Heart left ventricle (tissue), 16 donors: ENCODE measurements around the gene TTLL10. TPM values are rescaled to one million over a fixed set of nuclear protein-coding genes. Genes with fewer than 3 reads are reported as not detected.

ENCODE experiments used
- ATAC-seq, 4 donors: fragments of 200-7000 bp; cut with Tn5 transposase; one replicate each; pipeline ENCODE4 v1.9.1; 2020 to 2022; ENCODE audit warnings: moderate library complexity in 4 of 4, mild to moderate bottlenecking in 3 of 4, moderate number of reproducible peaks in 1 of 4
- DNase-seq, 5 donors: peaks; one replicate each; pipeline ENCODE4 v3.0.0-alpha.2; 2020
- H3K27ac ChIP-seq, 12 donors: fragments of 200-600 bp; sonication (generic) in 4 of 12; one replicate each; pipeline versions ENCODE4 v1.5.0 to v1.8.0; 2016 to 2022; ENCODE audit warnings: mild to moderate bottlenecking in 2 of 12
- H3K27me3 ChIP-seq, 9 donors: fragments of 200-600 bp; sonication (generic) in 2 of 9; one replicate each; pipeline versions ENCODE4 v1.5.1 to v1.8.0; 2016 to 2022; ENCODE audit warnings: mild to moderate bottlenecking in 3 of 9
- H3K36me3 ChIP-seq, 9 donors: fragments of 200-600 bp; sonication (generic) in 2 of 9; one replicate each; pipeline versions ENCODE4 v1.5.0 to v1.8.0; 2018 to 2022; ENCODE audit warnings: mild to moderate bottlenecking in 2 of 9
- H3K4me1 ChIP-seq, 12 donors: fragments of 200-600 bp; sonication (generic) in 4 of 12; one replicate each; pipeline versions ENCODE4 v1.5.0 to v1.8.0; 2016 to 2022; ENCODE audit warnings: mild to moderate bottlenecking in 3 of 12
- H3K4me3 ChIP-seq, 12 donors: fragments of 200-600 bp; sonication (generic) in 4 of 12; one replicate each; pipeline versions ENCODE4 v1.5.0 to v1.8.0; 2017 to 2022; ENCODE audit warnings: mild to moderate bottlenecking in 9 of 12, moderate library complexity in 4 of 12
- H3K9me3 ChIP-seq, 12 donors: fragments of 200-600 bp; sonication (generic) in 4 of 12; one replicate each; pipeline versions ENCODE4 v1.5.0 to v1.8.0; 2016 to 2022; ENCODE audit warnings: mild to moderate bottlenecking in 1 of 12
- POLR2A ChIP-seq, 2 donors: fragments of 450-650 bp; IDR thresholded peaks; one replicate each; pipeline ENCODE4 v1.6.1; 2017; ENCODE audit warnings: antibody characterized with exemption in 2 of 2, mild to moderate bottlenecking in 2 of 2, moderate library complexity in 2 of 2
- WGBS, 4 donors: extraction: QIAGEN DNeasy Blood & Tissue Kit in 2 of 4; methylation state at CpG; one replicate each; pipeline versions ENCODE4 v1.1.5 to v1.1.7; 2013 to 2018; 5-methylcytosine and 5-hydroxymethylcytosine counted together
- intact Hi-C, 10 donors: fragments of 100-400 bp; cut with DNase I; formaldehyde crosslinking; loops; one replicate each; pipeline versions ENCODE4 v1.11.1 to v1.14.2; 2022
- long read RNA-seq, 3 donors: library from polyadenylated mRNA; unstranded; transcript quantifications; one replicate each; pipeline ENCODE4 v2.0.0, GENCODE V29; 2020 to 2021
- polyA plus RNA-seq, 2 donors: library from polyadenylated mRNA; stranded (reverse); fragments of 200-250 nt; gene quantifications; one replicate each; pipeline ENCODE4 v1.2.3, GENCODE V29; 2013
- total RNA-seq, 9 donors: library from RNA; depleted of rRNA in 2 of 9; stranded (reverse); fragments of >200 nt in 2 of 9; fragmentation: NEBNext Ultra II Directional in 3 of 9; extraction: Animal tissue kit (Norgen Biotek cat#: 25700) in 3 of 9; gene quantifications; one replicate each; pipeline versions ENCODE4 v1.1.0 to v1.2.4, GENCODE V29; 2016 to 2023
- TF ChIP-seq, protein P1 (sequence below), 12 donors: fragments of 200-600 bp; sonication (generic) in 4 of 12; IDR thresholded peaks; one replicate each; pipeline versions ENCODE4 v1.5.0 to v1.8.0; 2018 to 2022; ENCODE audit warnings: antibody characterized with exemption in 12 of 12, mild to moderate bottlenecking in 5 of 12
- donor health status: ischemic (EF 13 %, LVEDD 7.1; RV severe dilation, severe dysfunction).
- donor health status: healthy with polysubstance abuse.
- donor health status: DM: no; HTN: yes; CAD: no.
- donor health status: DM: no; HTN: no; CAD: no.
- donor health status: ischemic (EF 25% LVEDD 6.9; RV normal size, moderate dysfunction).
- donor health status: ischemic (EF 25% LVEDD 5.7; RV mildly dilated, moderate dysfunction).
- donor health status: healthy.
- donor health status: DM: yes; HTN: yes; CAD: no.
- donor health status: ischemic (EF 35%, LVEDD 5.7; RV mildly dilated, moderate dysfunction).
- donor health status: nonischemic (EF 11% LVEDD 7.7; RV severe dilation, severe dysfunction).
- donor health status: DM: yes; HTN: yes; CAD: no.
- donor health status: PGD.
- donor health status: ischemic (EF 29% LVEDD 5.4; RV normal size, mild dysfunction).
- donor health status: nonischemic (EF 23%, LVEDD 6.1; RV moderate dilation, normal function).

TTLL10 gene
- total RNA-seq (under 1 TPM in 5 of 9 donors, not detected in 4; 0.14 to 0.53 (median 0.27) TPM), polyA plus RNA-seq (under 1 TPM; 0.03 to 0.19 TPM)
- long read RNA-seq, donor 1: 0 reads
- long read RNA-seq, donor 2: 0 reads
- long read RNA-seq, donor 3: 0 reads

GRCh38 chr1:1173793-1174415 is at the start of gene TTLL10:
TTLL10 (plus strand) TSS chr1:1173880; CDS start chr1:1179216, 5,336 bp downstream.
- intact Hi-C loops: no loop called here
- peaks cover 0 to 9% (median 0%) of the 10 kb centered on the region in 12 donors for H3K4me1 ChIP-seq
- WGBS, 4 donors: 13 to 23% (median 16%) methylated on average over 13 to 35 of the region's 35 CpGs
- peak in 1 of 4 donors; percentile 40 for ATAC-seq
- H3K36me3 ChIP-seq: no peaks in the 10 kb centered on the region
- DNase-seq: peak in 4 of 5 donors; percentile 7 to 66 (median 24)
- no peak for TF ChIP-seq POLR2A (IDR thresholded peaks at IDR 0.05)
- TF ChIP-seq, protein P1, sequence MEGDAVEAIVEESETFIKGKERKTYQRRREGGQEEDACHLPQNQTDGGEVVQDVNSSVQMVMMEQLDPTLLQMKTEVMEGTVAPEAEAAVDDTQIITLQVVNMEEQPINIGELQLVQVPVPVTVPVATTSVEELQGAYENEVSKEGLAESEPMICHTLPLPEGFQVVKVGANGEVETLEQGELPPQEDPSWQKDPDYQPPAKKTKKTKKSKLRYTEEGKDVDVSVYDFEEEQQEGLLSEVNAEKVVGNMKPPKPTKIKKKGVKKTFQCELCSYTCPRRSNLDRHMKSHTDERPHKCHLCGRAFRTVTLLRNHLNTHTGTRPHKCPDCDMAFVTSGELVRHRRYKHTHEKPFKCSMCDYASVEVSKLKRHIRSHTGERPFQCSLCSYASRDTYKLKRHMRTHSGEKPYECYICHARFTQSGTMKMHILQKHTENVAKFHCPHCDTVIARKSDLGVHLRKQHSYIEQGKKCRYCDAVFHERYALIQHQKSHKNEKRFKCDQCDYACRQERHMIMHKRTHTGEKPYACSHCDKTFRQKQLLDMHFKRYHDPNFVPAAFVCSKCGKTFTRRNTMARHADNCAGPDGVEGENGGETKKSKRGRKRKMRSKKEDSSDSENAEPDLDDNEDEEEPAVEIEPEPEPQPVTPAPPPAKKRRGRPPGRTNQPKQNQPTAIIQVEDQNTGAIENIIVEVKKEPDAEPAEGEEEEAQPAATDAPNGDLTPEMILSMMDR (IDR thresholded peaks at IDR 0.05): no peak
- no peak within 1 kb of the TSS for H3K27ac ChIP-seq
- H3K9me3 ChIP-seq: no peaks in the 10 kb centered on the region
- H3K27me3 ChIP-seq: peaks cover 22 to 91% (median 66%) of the 10 kb centered on the region in 9 donors
- no peak within 1 kb of the TSS for H3K4me3 ChIP-seq

DNA sequence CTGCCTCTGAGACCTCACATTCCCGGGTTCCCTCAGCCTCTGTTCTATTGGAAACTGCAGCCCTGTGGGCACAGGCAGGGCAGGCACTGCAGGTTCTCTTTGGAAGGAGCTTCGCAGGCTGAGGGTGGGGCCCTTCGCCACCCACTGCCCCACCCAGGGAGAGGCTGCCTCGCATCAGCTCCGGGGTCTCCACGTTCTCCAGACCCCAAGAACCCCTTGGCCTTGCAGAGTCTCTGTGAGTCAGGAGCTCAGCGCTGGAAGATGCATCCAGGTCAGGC is 49.2 kb upstream of the TTLL10 start:
- peaks cover 0 to 11% (median 5%) of the 10 kb centered on the region in 12 donors for H3K4me1 ChIP-seq
- no peak overlapping the region for H3K27ac ChIP-seq
- H3K27me3 ChIP-seq: peaks cover 0 to 14% (median 0%) of the 10 kb centered on the region in 9 donors
- WGBS, 4 donors: 84 to 95% (median 91%) methylated on average over 7 of the region's 7 CpGs
- no peaks in the 10 kb centered on the region for H3K36me3 ChIP-seq
- intact Hi-C loops: loop anchor here in 7 of 10 donors (2.0 to 10.0 kb wide), 7 partner anchors 100 to 168 kb away; partner anchors contain the start of genes B3GALT6 (in 2 of the 7), SDF4 (in 2 of the 7) and C1QTNF12 (in 1 of the 7)
- ATAC-seq (no peak), DNase-seq (no peak)
- no peak overlapping the region for H3K4me3 ChIP-seq
- TF ChIP-seq POLR2A (IDR thresholded peaks at IDR 0.05): no peak
- TF ChIP-seq, protein P1 (IDR thresholded peaks at IDR 0.05): no peak
- no peaks in the 10 kb centered on the region for H3K9me3 ChIP-seq

GRCh38 chr1:1124786-1125642 is 48.7 kb upstream of the TTLL10 start:
- ATAC-seq (no peak), DNase-seq (no peak)
- Histone ChIP-seq H3K4me3 (no peak overlapping the region), H3K27ac (no peak overlapping the region), H3K27me3 (peaks cover 0 to 14% (median 0%) of the 10 kb centered on the region in 9 donors), H3K4me1 (peaks cover 0 to 11% (median 5%) of the 10 kb centered on the region in 12 donors), H3K36me3 (no peaks in the 10 kb centered on the region), H3K9me3 (no peaks in the 10 kb centered on the region)
- TF ChIP-seq, protein P1 (IDR thresholded peaks at IDR 0.05): no peak
- TF ChIP-seq POLR2A (IDR thresholded peaks at IDR 0.05): no peak
- intact Hi-C loops: loop anchor here in 7 of 10 donors (2.0 to 10.0 kb wide), 7 partner anchors 100 to 167 kb away; partner anchors contain the start of genes B3GALT6 (in 2 of the 7), SDF4 (in 2 of the 7) and C1QTNF12 (in 1 of the 7)
- 72 to 82% (median 79%) methylated on average over 22 to 29 of the region's 29 CpGs for WGBS, 4 donors

GRCh38 chr1:1125945-1126344 is 47.7 kb upstream of the TTLL10 start:
- intact Hi-C loops: loop anchor here in 3 of 10 donors (2.0 to 10.0 kb wide), 3 partner anchors 99 to 119 kb away; partner anchors contain the start of genes B3GALT6 (in 1 of the 3) and SDF4 (in 1 of the 3)
- 77 to 84% (median 81%) methylated on average over 18 of the region's 18 CpGs for WGBS, 4 donors
- ATAC-seq: no peak
- TF ChIP-seq, protein P1 (IDR thresholded peaks at IDR 0.05): no peak
- no peak for TF ChIP-seq POLR2A (IDR thresholded peaks at IDR 0.05)
- no peak overlapping the region for H3K27ac ChIP-seq
- no peak overlapping the region for H3K4me3 ChIP-seq
- peaks cover 0 to 7% (median 0%) of the 10 kb centered on the region in 9 donors for H3K27me3 ChIP-seq
- no peaks in the 10 kb centered on the region for H3K36me3 ChIP-seq
- no peaks in the 10 kb centered on the region for H3K9me3 ChIP-seq
- no peak for DNase-seq
- peaks cover 0 to 11% (median 5%) of the 10 kb centered on the region in 12 donors for H3K4me1 ChIP-seq
